Nephron (organoid): ENCODE results near the gene GTF3C1.

Source experiments
- H3K27ac Mint-ChIP-seq, 3 experiments: 2 replicates each; pipeline ENCODE4 v1.8.0; 2020; ENCODE audit warnings: mixed read lengths in 3 of 3, mild to moderate bottlenecking in 2 of 3, moderate library complexity in 1 of 3
- H3K27me3 Mint-ChIP-seq: 2 replicates; pipeline ENCODE4 v1.8.0; 2021; ENCODE audit warnings: low read depth, mild to moderate bottlenecking, moderate library complexity, mixed read lengths
- H3K36me3 Mint-ChIP-seq: 2 replicates; pipeline ENCODE4 v1.8.0; 2020; ENCODE audit warnings: low read depth, mixed read lengths
- H3K4me1 Mint-ChIP-seq: 2 replicates; pipeline ENCODE4 v1.8.0; 2020; ENCODE audit warnings: mixed read lengths
- H3K4me3 Mint-ChIP-seq, 3 experiments: 2 replicates each; pipeline ENCODE4 v1.8.0; 2020; ENCODE audit warnings: mild to moderate bottlenecking in 3 of 3, mixed read lengths in 3 of 3, moderate library complexity in 2 of 3
- H3K9me3 Mint-ChIP-seq: 2 replicates; pipeline ENCODE4 v1.8.0; 2020; ENCODE audit warnings: mixed read lengths
- TF ChIP-seq, protein P1 (sequence below), 3 experiments: fragments of 200-600 bp; sonication (generic); IDR thresholded peaks; one replicate each; pipeline ENCODE4 v1.5.0; 2021; ENCODE audit warnings: antibody characterized with exemption in 3 of 3; ENCODE audit not compliant: unreplicated experiment in 3 of 3

The GTF3C1 gene

DNA sequence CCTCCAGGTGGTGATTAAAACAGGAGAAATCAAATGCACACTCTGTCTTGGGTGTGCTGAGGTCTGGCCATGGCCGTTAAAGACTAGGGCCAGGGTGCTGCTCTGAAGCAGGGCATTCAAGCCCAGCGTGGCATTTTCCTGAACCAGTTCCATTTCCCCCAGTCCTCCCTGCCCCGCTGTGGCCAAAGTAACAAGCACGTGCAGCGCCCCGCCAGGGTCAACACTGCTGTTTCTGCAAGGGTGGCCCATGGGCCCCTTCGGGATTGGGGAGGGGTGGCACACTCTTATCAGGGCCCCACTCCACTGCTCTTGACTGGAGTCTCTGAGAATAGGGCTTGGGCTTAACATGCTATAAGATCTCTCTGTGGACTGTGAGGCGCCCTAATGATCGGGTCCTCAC is 74.8 kb downstream of the GTF3C1 start:
- Mint-ChIP-seq H3K36me3 (peaks cover 81% of the 10 kb centered on the region), H3K27ac (no peak overlapping the region), H3K9me3 (no peaks in the 10 kb centered on the region), H3K4me3 (no peak overlapping the region), H3K4me1 (no peaks in the 10 kb centered on the region), H3K27me3 (no peaks in the 10 kb centered on the region)
- TF ChIP-seq, protein P1, sequence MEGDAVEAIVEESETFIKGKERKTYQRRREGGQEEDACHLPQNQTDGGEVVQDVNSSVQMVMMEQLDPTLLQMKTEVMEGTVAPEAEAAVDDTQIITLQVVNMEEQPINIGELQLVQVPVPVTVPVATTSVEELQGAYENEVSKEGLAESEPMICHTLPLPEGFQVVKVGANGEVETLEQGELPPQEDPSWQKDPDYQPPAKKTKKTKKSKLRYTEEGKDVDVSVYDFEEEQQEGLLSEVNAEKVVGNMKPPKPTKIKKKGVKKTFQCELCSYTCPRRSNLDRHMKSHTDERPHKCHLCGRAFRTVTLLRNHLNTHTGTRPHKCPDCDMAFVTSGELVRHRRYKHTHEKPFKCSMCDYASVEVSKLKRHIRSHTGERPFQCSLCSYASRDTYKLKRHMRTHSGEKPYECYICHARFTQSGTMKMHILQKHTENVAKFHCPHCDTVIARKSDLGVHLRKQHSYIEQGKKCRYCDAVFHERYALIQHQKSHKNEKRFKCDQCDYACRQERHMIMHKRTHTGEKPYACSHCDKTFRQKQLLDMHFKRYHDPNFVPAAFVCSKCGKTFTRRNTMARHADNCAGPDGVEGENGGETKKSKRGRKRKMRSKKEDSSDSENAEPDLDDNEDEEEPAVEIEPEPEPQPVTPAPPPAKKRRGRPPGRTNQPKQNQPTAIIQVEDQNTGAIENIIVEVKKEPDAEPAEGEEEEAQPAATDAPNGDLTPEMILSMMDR (IDR thresholded peaks at IDR 0.05; ENCODE audit: unreplicated experiment in 3 of 3) = no peak

DNA sequence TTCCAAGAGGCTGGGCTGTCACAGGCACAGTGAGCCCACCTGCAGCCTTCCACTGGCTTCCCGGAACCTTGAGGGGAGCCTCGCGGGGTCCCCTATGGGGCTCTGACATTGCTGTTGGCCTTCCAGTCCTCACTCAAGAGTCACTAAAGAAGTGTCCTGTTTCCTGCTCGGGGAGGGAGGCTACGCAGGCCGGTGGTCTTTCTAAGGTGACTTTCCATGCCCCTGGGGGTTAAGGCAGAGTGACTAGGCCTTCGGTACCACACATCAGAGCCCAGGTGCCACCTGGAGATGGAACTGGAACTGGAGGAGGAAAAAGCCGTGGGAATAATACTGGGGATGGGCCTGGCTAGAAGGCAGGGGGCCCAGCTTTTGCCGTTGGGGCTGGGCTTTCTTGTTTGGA is 75.7 kb downstream of the GTF3C1 start:
- Mint-ChIP-seq H3K27ac (no peak overlapping the region), H3K4me1 (no peaks in the 10 kb centered on the region), H3K4me3 (no peak overlapping the region), H3K27me3 (no peaks in the 10 kb centered on the region), H3K36me3 (peaks cover 90% of the 10 kb centered on the region), H3K9me3 (no peaks in the 10 kb centered on the region)
- TF ChIP-seq, protein P1 (IDR thresholded peaks at IDR 0.05; ENCODE audit: unreplicated experiment in 3 of 3) = no peak

DNA sequence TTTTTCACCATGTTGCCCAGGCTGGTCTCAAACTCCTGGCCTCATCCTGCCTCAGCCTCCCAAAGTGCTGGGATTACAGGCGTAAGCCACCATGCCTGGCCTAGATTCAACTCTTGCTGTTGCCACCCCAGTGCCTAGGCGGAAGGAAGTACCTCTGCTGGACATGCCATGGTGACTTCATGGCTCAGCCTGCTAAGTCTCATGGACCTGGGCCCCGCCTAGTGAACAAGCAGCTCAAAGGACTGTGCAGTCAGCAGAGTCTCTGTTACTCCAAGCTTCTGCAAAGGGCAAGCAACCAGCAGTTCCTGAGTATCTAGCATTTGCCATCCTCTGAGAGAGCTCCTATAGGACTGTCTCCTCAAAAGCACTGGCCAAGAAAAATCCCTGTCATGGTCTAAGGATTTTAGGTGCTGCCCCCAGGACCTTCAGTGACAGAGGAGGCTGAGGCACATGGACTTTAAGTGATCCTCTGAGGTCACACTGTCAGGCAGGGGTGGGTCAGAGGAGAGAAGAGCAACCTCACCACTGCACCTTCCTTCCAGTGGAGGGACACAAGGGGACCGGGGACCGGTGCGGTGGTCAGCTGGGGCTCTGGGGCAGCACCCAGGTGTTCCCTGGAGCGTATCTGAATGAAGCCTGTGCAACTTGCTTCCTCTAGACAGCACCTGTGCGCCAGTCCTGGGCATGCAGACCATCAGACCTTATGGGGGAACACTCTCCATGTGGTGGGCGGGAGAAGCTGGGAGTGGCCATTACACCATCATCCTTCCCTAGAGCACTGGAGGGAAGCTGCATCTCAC is 76.4 kb downstream of the GTF3C1 start:
- Mint-ChIP-seq H3K9me3 (no peaks in the 10 kb centered on the region), H3K27me3 (no peaks in the 10 kb centered on the region), H3K36me3 (peaks cover 91% of the 10 kb centered on the region), H3K27ac (no peak overlapping the region), H3K4me1 (no peaks in the 10 kb centered on the region), H3K4me3 (no peak overlapping the region)
- TF ChIP-seq, protein P1 (IDR thresholded peaks at IDR 0.05; ENCODE audit: unreplicated experiment in 3 of 3) = no peak

DNA sequence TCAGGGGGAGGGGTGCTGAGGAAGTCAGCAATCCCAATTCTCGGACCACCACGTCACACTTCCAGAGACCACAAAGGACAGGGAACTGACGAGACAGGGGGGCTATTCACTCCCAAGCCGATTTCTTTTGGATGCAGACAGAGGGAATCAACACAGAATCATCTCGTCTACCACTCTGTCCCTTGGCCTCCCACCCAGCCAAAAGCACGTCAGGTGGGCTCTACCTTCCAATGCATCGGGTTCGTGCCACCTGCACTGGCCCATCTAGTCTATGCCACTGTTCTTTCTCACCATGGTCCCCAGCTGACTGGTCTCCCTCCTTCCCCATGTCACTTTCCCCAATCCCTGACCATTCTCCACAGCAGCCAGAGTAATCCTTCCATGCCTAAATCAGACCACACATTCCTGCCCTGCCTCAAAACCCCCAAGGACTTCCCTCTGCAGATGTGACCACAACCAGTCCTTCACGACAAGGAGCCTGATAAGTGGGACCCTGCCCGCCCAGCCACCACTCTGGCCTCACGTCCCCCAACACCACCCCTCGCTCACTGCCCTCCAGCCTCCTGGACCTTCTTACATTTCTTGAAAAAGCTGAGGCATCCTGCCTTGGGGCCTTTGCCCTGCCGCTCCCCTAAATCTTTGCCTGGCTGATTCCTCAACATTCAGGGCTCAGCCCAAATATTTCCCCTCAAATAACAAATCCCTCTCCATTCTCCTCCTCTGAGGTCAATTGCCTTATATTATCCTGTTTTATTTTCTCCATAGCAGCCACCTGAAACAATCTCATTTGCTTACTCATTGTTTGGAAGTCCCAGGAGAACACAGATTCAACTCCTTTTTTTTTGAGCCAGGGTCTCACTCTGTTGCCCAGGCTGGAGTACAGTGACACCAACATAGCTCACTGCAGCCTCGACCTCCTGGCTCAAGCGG is 77.4 kb downstream of the GTF3C1 start:
- no peak overlapping the region for H3K27ac Mint-ChIP-seq
- H3K4me1 Mint-ChIP-seq = no peaks in the 10 kb centered on the region
- no peak overlapping the region for H3K4me3 Mint-ChIP-seq
- no peaks in the 10 kb centered on the region for H3K27me3 Mint-ChIP-seq
- TF ChIP-seq, protein P1 (IDR thresholded peaks at IDR 0.05; ENCODE audit: unreplicated experiment in 3 of 3) = no peak
- H3K36me3 Mint-ChIP-seq = peaks cover 91% of the 10 kb centered on the region
- no peaks in the 10 kb centered on the region for H3K9me3 Mint-ChIP-seq

DNA sequence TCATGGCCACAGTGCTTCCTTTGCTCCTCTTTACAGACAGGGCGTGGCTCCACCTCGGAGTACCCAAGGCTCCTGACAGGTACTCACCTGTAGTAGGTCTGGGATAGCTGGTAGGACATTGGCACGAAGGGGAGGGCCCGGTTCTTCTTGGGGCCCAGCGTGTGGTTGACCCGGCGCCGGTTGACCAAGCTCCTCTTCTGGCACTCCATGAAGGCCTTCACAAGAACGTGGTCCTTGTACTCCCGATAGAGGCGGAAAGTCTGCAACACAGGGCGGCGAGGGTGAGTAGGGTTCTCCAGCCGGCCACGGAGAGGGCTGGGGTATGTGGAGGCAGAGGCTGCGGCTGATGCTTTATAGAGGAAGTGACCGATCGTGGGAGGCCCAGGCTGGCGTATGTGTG is 78.1 kb downstream of the GTF3C1 start:
- TF ChIP-seq, protein P1 (IDR thresholded peaks at IDR 0.05; ENCODE audit: unreplicated experiment in 3 of 3) = no peak
- Mint-ChIP-seq H3K9me3 (no peaks in the 10 kb centered on the region), H3K27ac (no peak overlapping the region), H3K4me1 (no peaks in the 10 kb centered on the region), H3K4me3 (no peak overlapping the region), H3K36me3 (peaks cover 91% of the 10 kb centered on the region), H3K27me3 (no peaks in the 10 kb centered on the region)
